GM12874 (cell line): Measurements from ENCODE around the gene ADD3.

Source experiments
- TF ChIP-seq, protein P1 (sequence below): IDR thresholded peaks from 2 replicates; pipeline ENCODE4 v1.5.1; 2011; ENCODE audit warnings: low read depth, mild to moderate bottlenecking, control low read depth, low read length, moderate library complexity; ENCODE audit not compliant: insufficient read depth

Gene ADD3

DNA sequence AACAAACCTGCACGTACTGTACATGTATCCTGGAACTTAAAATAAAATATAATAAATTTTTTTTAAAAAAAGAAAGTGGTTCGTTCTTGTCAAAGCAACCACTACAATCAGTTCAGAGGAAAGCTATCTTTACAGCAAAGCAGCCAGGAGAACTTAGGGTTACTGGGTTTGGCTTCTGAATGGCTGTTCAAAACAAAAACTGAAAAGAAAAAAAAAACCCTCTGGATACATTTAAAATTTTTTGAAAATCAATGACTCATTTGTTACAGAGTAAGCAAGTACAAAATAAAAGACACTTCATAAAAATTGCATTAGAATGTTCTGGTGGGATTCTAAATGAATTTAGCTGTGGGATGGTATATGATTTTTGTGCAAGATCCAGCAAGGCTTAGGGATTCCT, 28.6 kb upstream of the ADD3 start:
- TF ChIP-seq, protein P1, sequence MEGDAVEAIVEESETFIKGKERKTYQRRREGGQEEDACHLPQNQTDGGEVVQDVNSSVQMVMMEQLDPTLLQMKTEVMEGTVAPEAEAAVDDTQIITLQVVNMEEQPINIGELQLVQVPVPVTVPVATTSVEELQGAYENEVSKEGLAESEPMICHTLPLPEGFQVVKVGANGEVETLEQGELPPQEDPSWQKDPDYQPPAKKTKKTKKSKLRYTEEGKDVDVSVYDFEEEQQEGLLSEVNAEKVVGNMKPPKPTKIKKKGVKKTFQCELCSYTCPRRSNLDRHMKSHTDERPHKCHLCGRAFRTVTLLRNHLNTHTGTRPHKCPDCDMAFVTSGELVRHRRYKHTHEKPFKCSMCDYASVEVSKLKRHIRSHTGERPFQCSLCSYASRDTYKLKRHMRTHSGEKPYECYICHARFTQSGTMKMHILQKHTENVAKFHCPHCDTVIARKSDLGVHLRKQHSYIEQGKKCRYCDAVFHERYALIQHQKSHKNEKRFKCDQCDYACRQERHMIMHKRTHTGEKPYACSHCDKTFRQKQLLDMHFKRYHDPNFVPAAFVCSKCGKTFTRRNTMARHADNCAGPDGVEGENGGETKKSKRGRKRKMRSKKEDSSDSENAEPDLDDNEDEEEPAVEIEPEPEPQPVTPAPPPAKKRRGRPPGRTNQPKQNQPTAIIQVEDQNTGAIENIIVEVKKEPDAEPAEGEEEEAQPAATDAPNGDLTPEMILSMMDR = no peak

DNA sequence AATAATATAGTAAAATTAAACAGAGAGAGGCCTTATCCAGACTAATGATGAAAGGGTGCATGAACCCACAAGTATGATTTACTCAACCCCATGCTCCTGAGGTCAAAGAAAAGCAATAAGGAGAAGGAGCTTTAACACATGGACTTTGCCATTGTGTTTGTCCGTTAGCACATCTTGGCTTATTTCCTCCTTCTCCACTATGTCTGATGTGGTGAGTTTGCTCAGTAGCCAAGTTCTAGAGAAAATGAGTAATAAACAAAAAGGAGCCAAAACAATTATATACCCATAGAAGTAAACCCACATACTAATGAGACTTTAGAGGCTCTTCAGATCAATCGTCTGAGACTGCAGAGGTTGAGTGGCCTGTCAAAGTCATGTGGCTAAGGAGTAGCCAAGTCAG, 26.1 kb upstream of the ADD3 start:
- TF ChIP-seq, protein P1 = no peak

DNA sequence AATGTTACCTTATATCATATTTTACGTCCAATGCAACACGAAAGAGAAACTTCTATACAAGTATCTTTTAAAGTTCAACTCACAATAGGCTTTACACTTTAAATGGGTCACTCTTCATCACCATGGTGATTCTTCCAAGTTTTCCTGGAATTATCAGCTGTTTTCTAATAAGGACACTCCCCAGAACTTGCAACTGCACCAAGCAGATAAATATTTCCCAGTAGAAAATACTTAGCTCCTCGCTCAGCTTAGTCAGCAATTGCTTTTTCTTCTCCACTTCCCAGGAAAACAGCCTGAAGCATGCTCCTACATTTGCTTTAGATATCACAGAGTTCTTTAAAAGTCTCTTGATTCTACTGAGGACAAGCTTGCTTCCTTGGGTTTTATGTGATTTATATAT, 25.7 kb upstream of the ADD3 start:
- TF ChIP-seq, protein P1 = no peak

DNA sequence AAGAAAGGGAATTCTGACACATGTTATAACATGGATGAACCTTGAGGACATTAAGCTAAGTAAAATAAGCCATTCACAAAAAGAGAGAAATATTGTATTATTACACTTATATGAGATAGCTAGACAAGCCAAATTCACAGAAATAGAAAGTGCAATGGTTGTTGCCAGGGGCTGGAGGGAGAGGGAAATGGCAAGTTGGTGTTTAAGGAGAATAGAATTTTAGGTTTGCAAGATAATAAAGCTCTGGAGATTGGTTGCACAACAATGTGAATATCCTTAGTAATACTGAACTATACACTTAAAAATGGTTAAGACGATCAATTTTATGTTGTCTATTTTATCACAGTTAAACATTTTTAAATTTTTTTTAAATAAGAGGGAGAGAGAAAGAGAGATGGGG, 25.0 kb upstream of the ADD3 start:
- TF ChIP-seq, protein P1 = no peak

DNA sequence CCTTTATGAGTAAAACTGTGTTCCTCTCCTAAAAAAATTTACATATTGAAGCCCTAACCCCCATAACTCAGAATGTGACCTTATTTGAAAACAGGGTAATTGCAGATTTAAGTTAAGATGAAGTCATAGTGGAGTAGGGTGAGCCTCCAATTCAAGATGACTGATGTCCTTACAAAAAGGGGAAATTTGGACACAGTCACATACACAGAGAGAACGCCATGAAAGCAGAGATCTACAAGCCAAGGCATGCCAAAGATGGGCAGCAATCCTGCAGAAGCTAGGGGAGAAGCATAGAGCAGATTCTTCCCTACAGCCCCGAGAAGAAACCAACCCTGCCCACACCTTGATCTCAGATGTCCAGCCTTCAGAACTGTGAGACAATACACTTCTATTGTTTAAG, 23.8 kb upstream of the ADD3 start:
- TF ChIP-seq, protein P1 = no peak

DNA sequence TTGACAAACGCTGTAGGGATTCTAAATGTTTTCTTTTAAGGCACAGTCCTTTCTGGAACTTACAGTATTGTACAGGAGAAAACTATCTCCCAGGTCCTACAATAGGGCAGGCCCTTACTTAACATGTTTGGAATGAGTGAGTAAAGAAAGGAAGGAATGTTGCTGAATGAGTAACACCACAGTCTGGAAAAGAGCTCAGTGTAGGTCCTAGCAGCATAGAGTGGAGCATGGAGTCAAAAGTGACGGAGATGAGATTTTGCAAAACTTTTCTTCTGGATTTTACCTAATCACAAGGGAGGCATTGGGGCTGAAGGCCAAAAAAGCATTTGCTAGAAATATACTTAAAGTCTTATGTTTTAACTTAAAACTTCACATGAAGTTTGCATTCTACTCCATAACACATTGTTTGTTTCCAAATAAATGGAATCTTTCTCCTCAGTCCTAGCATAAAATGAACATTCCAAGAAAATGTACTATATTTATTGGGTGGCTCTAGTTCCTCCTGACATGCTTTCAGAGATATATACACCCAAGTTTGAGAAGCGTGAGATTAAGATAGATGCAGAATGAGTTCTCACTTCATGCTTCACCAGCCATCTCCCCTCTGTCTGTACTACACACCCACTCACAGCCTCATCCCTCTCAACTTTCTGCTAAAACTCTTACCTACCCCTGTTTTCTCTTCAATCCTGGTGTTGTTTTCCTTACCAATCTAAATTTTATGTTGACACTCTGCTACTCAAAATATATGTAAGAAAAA, 20.2 kb upstream of the ADD3 start:
- TF ChIP-seq, protein P1 = no peak

DNA sequence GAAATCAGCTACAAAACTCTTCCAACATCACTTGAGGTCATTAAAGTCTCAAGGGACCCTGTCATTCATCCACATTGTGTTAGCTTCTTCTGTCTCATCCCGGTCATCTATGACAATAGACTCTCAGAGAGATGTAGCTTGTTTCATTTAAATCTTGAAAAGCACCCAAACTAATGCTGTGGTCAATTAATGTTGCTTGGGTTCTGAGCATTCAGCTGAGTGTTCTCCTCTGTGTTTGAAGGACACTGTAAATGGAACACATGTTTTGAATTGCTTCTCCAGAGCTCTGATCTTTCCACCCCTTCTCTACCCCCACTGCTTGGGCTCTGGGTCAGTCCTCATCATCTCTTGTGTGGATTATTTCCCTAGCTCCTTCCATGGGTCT, 19.6 kb upstream of the ADD3 start:
- TF ChIP-seq, protein P1 = no peak
